Kidney (tissue), 14 donors: ENCODE measurements around the gene MYO10. TPM values are rescaled to one million over a fixed set of nuclear protein-coding genes. Genes with fewer than 3 reads are reported as not detected.

ENCODE experiments used
- DNase-seq, 5 donors: peaks; one replicate each; pipeline ENCODE4 v3.0.0-alpha.2; 2013 to 2020
- FAIRE-seq: peaks from 2 replicates; lab custom pipeline; 2012; peaks lifted over from hg19 to GRCh38; lab: Jason Lieb, UNC
- H3K27ac ChIP-seq, 2 donors: one replicate each; pipeline ENCODE4 v1.7.0; 2013; ENCODE audit warnings: low read depth in 2 of 2, low read length in 2 of 2, inconsistent platforms in 1 of 2
- H3K27me3 ChIP-seq: one replicate; pipeline ENCODE4 v1.7.1; 2013; ENCODE audit warnings: low read length, inconsistent platforms; ENCODE audit not compliant: control insufficient read depth, insufficient read depth
- H3K36me3 ChIP-seq, 3 donors: one replicate each; pipeline versions ENCODE4 v1.7.0 to v1.7.1; 2013; ENCODE audit warnings: low read length in 3 of 3, control low read depth in 1 of 3, inconsistent platforms in 1 of 3; ENCODE audit not compliant: insufficient read depth in 3 of 3, control insufficient read depth in 2 of 3
- H3K4me1 ChIP-seq, 3 donors: one replicate each; pipeline versions ENCODE4 v1.7.0 to v1.7.1; 2013; ENCODE audit warnings: low read length in 3 of 3, inconsistent platforms in 1 of 3, low read depth in 1 of 3; ENCODE audit not compliant: control insufficient read depth in 2 of 3, insufficient read depth in 2 of 3
- H3K4me3 ChIP-seq, 3 donors: one replicate each; pipeline versions ENCODE4 v1.7.0 to v1.8.1; 2013; ENCODE audit warnings: low read length in 3 of 3, control low read depth in 1 of 3, inconsistent platforms in 1 of 3
- H3K9ac ChIP-seq, 3 donors: one replicate each; pipeline versions ENCODE4 v1.7.0 to v1.7.1; 2013; ENCODE audit warnings: low read length in 3 of 3, control low read depth in 1 of 3, inconsistent platforms in 1 of 3
- H3K9me3 ChIP-seq, 3 donors: one replicate each; pipeline versions ENCODE4 v1.7.0 to v1.7.1; 2013; ENCODE audit warnings: low read length in 3 of 3, control low read depth in 1 of 3, inconsistent platforms in 1 of 3; ENCODE audit not compliant: control insufficient read depth in 2 of 3, insufficient read depth in 1 of 3
- intact Hi-C: fragments of 100-400 bp; cut with DNase I; formaldehyde crosslinking; loops from one replicate; pipeline ENCODE4 v1.11.1; 2022
- polyA plus RNA-seq: library from polyadenylated mRNA; stranded (reverse); fragments of 350-450 nt; fragmentation: Illumina TruSeq; extraction: RNeasy Lipid Tissue Mini Kit (QIAGEN cat#74804); gene quantifications from one replicate; pipeline ENCODE4 v1.2.3, GENCODE V29; 2014; ENCODE audit warnings: low read depth, low replicate concordance; ENCODE audit not compliant: insufficient read depth
- total RNA-seq: library from RNA; stranded (reverse); fragmentation: NEBNext Ultra II Directional; extraction: Animal tissue kit (Norgen Biotek cat#: 25700); gene quantifications from one replicate; pipeline ENCODE4 v1.2.1, GENCODE V29; 2021
- TF ChIP-seq, protein P1 (sequence below): IDR thresholded peaks from 3 replicates; pipeline ENCODE4 v1.5.1; 2012; ENCODE audit warnings: mild to moderate bottlenecking, moderate library complexity, borderline replicate concordance; ENCODE audit not compliant: insufficient read depth; ENCODE audit errors: extremely low read depth
- donor health status: control.
- donor health status: control.
- donor health status: control.
- donor health status: control.
- donor health status: control.
- donor health status: DM: yes; HTN: yes; CAD: no.
- donor health status: Normal renal cell carcinoma (clear cell type).

MYO10 gene
- total and polyA plus RNA-seq, 2 donors from 2014 or later, result 7.6 to 52.4 TPM

DNA sequence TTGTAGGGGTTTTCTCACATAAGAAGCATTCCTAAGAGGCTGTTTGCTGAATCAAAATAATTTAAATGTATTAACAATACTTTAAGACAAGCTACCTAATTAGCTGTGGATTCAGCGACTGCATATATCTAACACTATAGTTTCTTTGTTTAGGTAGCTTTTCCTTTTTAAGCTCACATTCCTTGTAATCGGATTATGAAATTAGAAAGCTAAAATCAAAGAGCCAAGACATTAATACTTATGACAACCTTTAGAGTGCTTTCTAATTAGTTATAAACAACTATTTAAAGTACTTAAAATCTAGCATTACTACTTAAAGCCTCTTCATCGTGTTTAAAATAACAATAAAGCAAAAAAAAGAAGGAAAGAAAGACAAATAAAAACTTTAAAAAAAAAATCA is 182.0 kb downstream of the MYO10 start:
- no peak for FAIRE-seq
- H3K9me3 ChIP-seq, result no peaks in the 10 kb centered on the region
- TF ChIP-seq, protein P1, sequence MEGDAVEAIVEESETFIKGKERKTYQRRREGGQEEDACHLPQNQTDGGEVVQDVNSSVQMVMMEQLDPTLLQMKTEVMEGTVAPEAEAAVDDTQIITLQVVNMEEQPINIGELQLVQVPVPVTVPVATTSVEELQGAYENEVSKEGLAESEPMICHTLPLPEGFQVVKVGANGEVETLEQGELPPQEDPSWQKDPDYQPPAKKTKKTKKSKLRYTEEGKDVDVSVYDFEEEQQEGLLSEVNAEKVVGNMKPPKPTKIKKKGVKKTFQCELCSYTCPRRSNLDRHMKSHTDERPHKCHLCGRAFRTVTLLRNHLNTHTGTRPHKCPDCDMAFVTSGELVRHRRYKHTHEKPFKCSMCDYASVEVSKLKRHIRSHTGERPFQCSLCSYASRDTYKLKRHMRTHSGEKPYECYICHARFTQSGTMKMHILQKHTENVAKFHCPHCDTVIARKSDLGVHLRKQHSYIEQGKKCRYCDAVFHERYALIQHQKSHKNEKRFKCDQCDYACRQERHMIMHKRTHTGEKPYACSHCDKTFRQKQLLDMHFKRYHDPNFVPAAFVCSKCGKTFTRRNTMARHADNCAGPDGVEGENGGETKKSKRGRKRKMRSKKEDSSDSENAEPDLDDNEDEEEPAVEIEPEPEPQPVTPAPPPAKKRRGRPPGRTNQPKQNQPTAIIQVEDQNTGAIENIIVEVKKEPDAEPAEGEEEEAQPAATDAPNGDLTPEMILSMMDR, result no peak
- no peaks in the 10 kb centered on the region for H3K4me1 ChIP-seq
- DNase-seq, result no peak
- intact Hi-C loops, result no loop called here
- H3K27ac ChIP-seq, result no peak overlapping the region
- no peak overlapping the region for H3K4me3 ChIP-seq
- no peak overlapping the region for H3K9ac ChIP-seq
- H3K36me3 ChIP-seq, result peaks cover 3 to 18% (median 3%) of the 10 kb centered on the region in 3 donors
- no peaks in the 10 kb centered on the region for H3K27me3 ChIP-seq

DNA sequence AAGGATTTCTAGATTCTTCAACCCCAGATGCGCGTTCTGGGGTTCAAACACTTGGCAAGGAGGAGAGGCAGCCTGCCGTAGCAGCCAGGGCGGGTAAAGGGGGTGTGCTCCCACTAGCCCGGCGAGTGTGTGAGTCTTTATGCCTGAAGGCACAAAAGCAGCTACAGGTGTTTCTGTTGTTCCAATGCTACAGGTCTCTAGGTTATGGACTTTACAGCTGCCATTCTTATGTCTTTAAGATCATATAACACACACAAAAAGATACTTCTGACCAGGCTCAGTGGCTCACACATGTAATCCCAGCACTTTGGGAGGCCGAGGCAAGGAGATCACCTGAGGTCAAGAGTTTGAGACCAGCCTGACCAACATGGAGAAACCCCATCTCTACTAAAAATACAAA is 185.6 kb downstream of the MYO10 start:
- TF ChIP-seq, protein P1, result no peak
- no peaks in the 10 kb centered on the region for H3K27me3 ChIP-seq
- no peak overlapping the region for H3K9ac ChIP-seq
- H3K36me3 ChIP-seq, result peaks cover 0 to 5% (median 3%) of the 10 kb centered on the region in 3 donors
- H3K9me3 ChIP-seq, result no peaks in the 10 kb centered on the region
- DNase-seq (no peak), FAIRE-seq (no peak)
- no peaks in the 10 kb centered on the region for H3K4me1 ChIP-seq
- no peak overlapping the region for H3K27ac ChIP-seq
- no peak overlapping the region for H3K4me3 ChIP-seq
- intact Hi-C loops, result no loop called here

DNA sequence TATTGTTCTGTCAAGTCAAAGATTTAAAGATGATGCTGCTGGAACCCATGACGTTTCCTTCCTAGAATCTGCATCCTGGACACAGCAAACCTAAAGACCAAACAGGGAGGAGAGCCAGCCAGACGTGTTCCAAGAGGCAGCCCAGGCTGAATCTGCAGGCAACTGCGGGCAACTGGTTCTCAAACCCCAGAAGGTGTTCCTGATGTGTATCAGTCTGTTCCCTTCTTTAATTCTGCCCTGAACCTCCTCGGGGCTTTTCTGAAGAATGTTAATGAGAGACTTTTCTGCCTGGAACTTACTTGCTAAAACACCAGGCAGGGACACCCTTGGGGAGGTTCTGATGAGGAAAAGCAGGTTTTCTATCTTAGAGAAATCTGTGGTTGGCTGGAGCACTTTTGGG is 186.5 kb downstream of the MYO10 start:
- no peak overlapping the region for H3K9ac ChIP-seq
- H3K36me3 ChIP-seq, result peaks cover 0 to 3% (median 3%) of the 10 kb centered on the region in 3 donors
- H3K4me3 ChIP-seq, result no peak overlapping the region
- intact Hi-C loops, result no loop called here
- H3K4me1 ChIP-seq, result no peaks in the 10 kb centered on the region
- no peak for FAIRE-seq
- H3K27me3 ChIP-seq, result no peaks in the 10 kb centered on the region
- DNase-seq, result no peak
- TF ChIP-seq, protein P1, result no peak
- no peaks in the 10 kb centered on the region for H3K9me3 ChIP-seq
- H3K27ac ChIP-seq, result peak overlapping the region in 1 of 2 donors; percentile 28
